HepG2 (cell line): ENCODE measurements around the gene B3GALT5. TPM values are rescaled to one million over a fixed set of nuclear protein-coding genes. Genes with fewer than 3 reads are reported as not detected.

Experiments used
- ATAC-seq: fragments of 200-7000 bp; cut with Tn5 transposase; 3 replicates; pipeline ENCODE4 v1.9.1; 2020; ENCODE audit warnings: mild to moderate bottlenecking, moderate library complexity
- BruUV-seq: library from RNA; stranded (reverse); fragments of 400-500 nt; replicated peaks from 2 replicates; lab custom pipeline; 2021; lab: Mats Ljungman, UMichigan
- CTCF ChIA-PET: fragments of 300-600 bp; formaldehyde crosslinking; extraction: SDS; loops from one replicate; lab custom pipeline; 2021; ENCODE audit warnings: low total read pairs, inconsistent platforms, low intra/inter-chr PET ratio; lab: Yijun Ruan, JAX
- POLR2A ChIA-PET: fragments of 350-600 bp; sonication (Branson Sonifier 250); formaldehyde crosslinking; loops from one replicate; lab custom pipeline; 2020; ENCODE audit warnings: antibody characterized with exemption, inconsistent platforms; lab: Yijun Ruan, JAX
- DNase-seq: peaks from one replicate; pipeline ENCODE4 v3.0.0-alpha.2; 2015; ENCODE audit warnings: low spot score
- FAIRE-seq: peaks from 3 replicates; lab custom pipeline; 2011; peaks lifted over from hg19 to GRCh38; lab: Jason Lieb, UNC
- H2AFZ ChIP-seq: one replicate; pipeline ENCODE4 v1.6.1; 2011; ENCODE audit warnings: low read length, inconsistent platforms
- H3K27ac ChIP-seq: fragments of 300-600 bp; 3 replicates; pipeline ENCODE4 v1.8.0; 2011; ENCODE audit warnings: mixed run types, mild to moderate bottlenecking, mixed read lengths, low read length, inconsistent platforms; ENCODE audit not compliant: insufficient read depth; ENCODE audit errors: extremely low read length
- H3K27me3 ChIP-seq, 2 experiments: fragments of 200-600 bp in 1 of 2; 2 replicates in 1 of 2; 3 replicates in 1 of 2; pipeline versions ENCODE4 v1.6.0 to v1.8.0; 2011; ENCODE audit warnings: low read length in 2 of 2, mild to moderate bottlenecking in 2 of 2, moderate library complexity in 2 of 2, inconsistent platforms in 1 of 2; ENCODE audit not compliant: insufficient read depth in 2 of 2, control insufficient read depth in 1 of 2
- H3K36me3 ChIP-seq, 2 experiments: fragments of 200-600 bp in 1 of 2; replicated peaks in 1 of 2; 2 replicates in 1 of 2; 3 replicates in 1 of 2; pipeline versions ENCODE4 v1.5.1 to v1.8.0; 2011; ENCODE audit warnings: low read length in 2 of 2, inconsistent platforms in 1 of 2; ENCODE audit not compliant: insufficient read depth in 2 of 2, control insufficient read depth in 1 of 2
- H3K4me1 ChIP-seq: 2 replicates; pipeline ENCODE4 v1.5.1; 2012; ENCODE audit warnings: low read length, inconsistent platforms; ENCODE audit not compliant: insufficient read depth
- H3K4me2 ChIP-seq: 2 replicates; pipeline ENCODE4 v1.6.0; 2011; ENCODE audit warnings: low read depth, low read length, inconsistent platforms
- H3K4me3 ChIP-seq, 3 experiments: fragments of 200-600 bp in 1 of 3; sonication (generic), shearing (Covaris generic) in 1 of 3; replicated peaks in 1 of 3; 2 replicates each; pipeline ENCODE4 v1.5.1; 2011 to 2016; ENCODE audit warnings: low read length in 3 of 3, inconsistent platforms in 2 of 3, low read depth in 2 of 3, mild to moderate bottlenecking in 2 of 3, control low read depth in 1 of 3, mixed read lengths in 1 of 3; ENCODE audit not compliant: insufficient read depth in 1 of 3
- H3K79me2 ChIP-seq: one replicate; pipeline ENCODE4 v1.6.1; 2011; ENCODE audit warnings: low read length, inconsistent platforms; ENCODE audit not compliant: insufficient read depth
- H3K9ac ChIP-seq: 2 replicates; pipeline ENCODE4 v1.6.0; 2011; ENCODE audit warnings: mild to moderate bottlenecking, low read depth, low read length, inconsistent platforms; ENCODE audit not compliant: insufficient read depth
- H3K9me3 ChIP-seq: 2 replicates; pipeline ENCODE4 v1.5.1; 2012; ENCODE audit warnings: mild to moderate bottlenecking, low read length
- H4K20me1 ChIP-seq: 2 replicates; pipeline ENCODE4 v1.6.0; 2011; ENCODE audit warnings: inconsistent platforms, mild to moderate bottlenecking, low read length, moderate library complexity; ENCODE audit not compliant: insufficient read depth
- HMG20B ChIP-seq: conservative IDR thresholded peaks from 2 replicates; pipeline ENCODE4 v1.6.1; 2016; ENCODE audit warnings: missing genetic modification reagents, missing compliant biosample characterization
- NFE2 ChIP-seq: sonication (generic); formaldehyde crosslinking; IDR thresholded peaks from 2 replicates; pipeline ENCODE4 v1.4.0; 2020; ENCODE audit warnings: missing genetic modification reagents
- NFE2L2 ChIP-seq: fragments of 150-350 bp; IDR thresholded peaks from 2 replicates; pipeline ENCODE4 v1.6.1; 2014; ENCODE audit warnings: low read length
- SMAD9 ChIP-seq: sonication (generic); formaldehyde crosslinking; IDR thresholded peaks from 2 replicates; pipeline ENCODE4 v1.5.1; 2020; ENCODE audit warnings: mild to moderate bottlenecking, missing genetic modification reagents
- SRF ChIP-seq: IDR thresholded peaks from 2 replicates; pipeline ENCODE4 v1.6.1; 2011; ENCODE audit warnings: mild to moderate bottlenecking, low read depth, low read length, moderate library complexity
- THYN1 ChIP-seq: sonication (generic); formaldehyde crosslinking; IDR thresholded peaks from 2 replicates; pipeline ENCODE4 v1.8.1; 2023; ENCODE audit warnings: low read depth, mild to moderate bottlenecking, moderate library complexity, missing genetic modification reagents, borderline replicate concordance
- ZBTB1 ChIP-seq: sonication (generic); formaldehyde crosslinking; IDR thresholded peaks from 2 replicates; pipeline ENCODE4 v1.4.0; 2020; ENCODE audit warnings: missing genetic modification reagents, borderline replicate concordance
- ZBTB26 ChIP-seq: IDR thresholded peaks from 2 replicates; pipeline ENCODE4 v1.6.1; 2016; ENCODE audit warnings: missing compliant biosample characterization, missing genetic modification reagents, borderline replicate concordance
- ZFP36L1 ChIP-seq: sonication (generic); formaldehyde crosslinking; IDR thresholded peaks from 2 replicates; pipeline ENCODE4 v1.8.0; 2022; ENCODE audit warnings: mild to moderate bottlenecking, missing genetic modification reagents, moderate library complexity
- ZNF614 ChIP-seq: IDR thresholded peaks from 2 replicates; pipeline ENCODE4 v1.6.1; 2018; ENCODE audit warnings: missing biosample characterization, missing genetic modification reagents, inconsistent platforms, borderline replicate concordance
- ZNF749 ChIP-seq: sonication (generic); formaldehyde crosslinking; IDR thresholded peaks from 2 replicates; pipeline ENCODE4 v1.8.0; 2022; ENCODE audit warnings: mild to moderate bottlenecking, missing genetic modification reagents, moderate library complexity, borderline replicate concordance
- ZNF790 ChIP-seq: sonication (generic); formaldehyde crosslinking; IDR thresholded peaks from 2 replicates; pipeline ENCODE4 v1.8.0; 2022; ENCODE audit warnings: missing genetic modification reagents, mild to moderate bottlenecking, borderline replicate concordance
- WGBS: methylation state at CpG from one replicate; pipeline ENCODE4 v1.1.6; 2017; ENCODE audit warnings: low lambda C conversion rate; 5-methylcytosine and 5-hydroxymethylcytosine counted together
- in situ Hi-C: cut with HindIII; loops from 2 replicates; pipeline ENCODE4 v1.10.0; 2017; ENCODE audit warnings: low pct_unique_long_range_greater_than_20kb; ENCODE audit not compliant: extremely low pct_ligation_motif_present
- intact Hi-C: fragments of 100-400 bp; cut with micrococcal nuclease; formaldehyde crosslinking; loops from one replicate; pipeline ENCODE4 v1.10.0; 2022; ENCODE audit not compliant: unreplicated experiment
- polyA plus RNA-seq, 8 experiments: library from polyadenylated mRNA; depleted of rRNA in 3 of 8; stranded (reverse) in 7 of 8; unstranded in 1 of 8; fragments of >200 nt; fragmentation: Illumina TruSeq in 4 of 8; extraction: Trizol in 4 of 8; gene quantifications; 2 replicates each; pipeline versions ENCODE4 v1.2.1 to v1.2.3, GENCODE V29; 2011 to 2016; ENCODE audit warnings: low read depth in 4 of 8, missing spikeins in 1 of 8, mixed read lengths in 1 of 8; ENCODE audit not compliant: insufficient read depth in 1 of 8
- total RNA-seq, 5 experiments: library from RNA; depleted of rRNA; stranded (reverse); fragments of >200 nt; fragmentation: Illumina TruSeq; extraction: Trizol; gene quantifications; 2 replicates each; pipeline ENCODE4 v1.2.3, GENCODE V29; 2016; ENCODE audit warnings: low read depth in 1 of 5
- TF ChIP-seq, protein P1 (sequence below): sonication (generic); formaldehyde crosslinking; IDR thresholded peaks from 2 replicates; pipeline ENCODE4 v1.5.0; 2020; ENCODE audit warnings: missing genetic modification reagents
- TF ChIP-seq, protein P2 (sequence below): sonication (generic); formaldehyde crosslinking; conservative IDR thresholded peaks from 2 replicates; pipeline ENCODE4 v1.8.1; 2023; ENCODE audit warnings: missing genetic modification reagents
- TF ChIP-seq, protein P3 (sequence below): sonication (generic); formaldehyde crosslinking; IDR thresholded peaks from 2 replicates; pipeline ENCODE4 v1.8.0; 2023; ENCODE audit warnings: mild to moderate bottlenecking, missing genetic modification reagents

The B3GALT5 gene
- total and polyA plus RNA-seq, 2 of the 13 experiments (the other 11 are each of a cell fraction or from before 2014, with no cell fraction given): 0.02 to 0.03 TPM

GRCh38 chr21:39628385-39628784 is 15.6 kb downstream of the B3GALT5 start (continued):
- TF ChIP-seq ZFP36L1 (no peak), ZBTB26 (no peak), THYN1 (CRISPR knock-in tag) (no peak), SMAD9 (CRISPR knock-in tag) (no peak), ZNF749 (CRISPR knock-in tag) (no peak), HMG20B (no peak), NFE2L2 (no peak)
- TF ChIP-seq, protein P1, sequence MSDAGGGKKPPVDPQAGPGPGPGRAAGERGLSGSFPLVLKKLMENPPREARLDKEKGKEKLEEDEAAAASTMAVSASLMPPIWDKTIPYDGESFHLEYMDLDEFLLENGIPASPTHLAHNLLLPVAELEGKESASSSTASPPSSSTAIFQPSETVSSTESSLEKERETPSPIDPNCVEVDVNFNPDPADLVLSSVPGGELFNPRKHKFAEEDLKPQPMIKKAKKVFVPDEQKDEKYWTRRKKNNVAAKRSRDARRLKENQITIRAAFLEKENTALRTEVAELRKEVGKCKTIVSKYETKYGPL (CRISPR knock-in tag): no peak

DNA sequence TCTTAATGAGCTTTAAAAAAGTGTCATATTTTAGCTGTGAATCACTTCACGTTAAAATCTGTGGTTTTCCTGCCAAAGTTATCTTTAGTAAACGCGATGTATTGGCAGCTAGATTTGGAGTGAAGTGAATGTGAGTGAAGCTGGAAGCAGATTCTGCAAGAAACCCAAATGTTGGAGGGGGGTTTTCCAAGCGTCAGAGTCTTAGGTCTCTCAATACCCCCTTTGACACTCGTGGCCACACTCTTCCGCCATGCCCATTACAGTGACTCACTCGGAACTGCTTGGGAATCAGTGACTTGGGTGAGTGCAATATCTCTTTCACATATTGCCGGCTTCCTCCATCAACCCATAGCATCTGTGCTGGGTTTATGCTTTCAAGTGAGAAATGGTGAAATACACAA is 17.5 kb downstream of the B3GALT5 start:
- H3K79me2 ChIP-seq: no peaks in the 10 kb centered on the region
- ChIA-PET POLR2A (no interaction called here), CTCF (no interaction called here)
- in situ Hi-C loops (no loop called here), intact Hi-C loops (no loop called here)
- no peaks in the 10 kb centered on the region for H4K20me1 ChIP-seq
- DNase-seq: no peak
- H3K36me3 ChIP-seq: no peaks in the 10 kb centered on the region
- BruUV-seq: no TSS peak
- H3K27ac ChIP-seq: no peak overlapping the region
- H3K4me2 ChIP-seq: no peak overlapping the region
- H3K4me3 ChIP-seq: no peak overlapping the region
- H2AFZ ChIP-seq: no peak overlapping the region
- H3K27me3 ChIP-seq: peaks cover 0 to 3% of the 10 kb centered on the region in 2 experiments; a peak in 1 of 5 replicates
- H3K9me3 ChIP-seq: no peaks in the 10 kb centered on the region
- no peaks in the 10 kb centered on the region for H3K4me1 ChIP-seq
- H3K9ac ChIP-seq: no peak overlapping the region
- ATAC-seq: no peak
- FAIRE-seq: no peak
- 28% methylated on average over 8 of the region's 8 CpGs for WGBS
- no peak for TF ChIP-seq ZNF790 (CRISPR knock-in tag)
- no peak for TF ChIP-seq SRF
- no peak for TF ChIP-seq ZNF614 (CRISPR knock-in tag)
- TF ChIP-seq, protein P2, sequence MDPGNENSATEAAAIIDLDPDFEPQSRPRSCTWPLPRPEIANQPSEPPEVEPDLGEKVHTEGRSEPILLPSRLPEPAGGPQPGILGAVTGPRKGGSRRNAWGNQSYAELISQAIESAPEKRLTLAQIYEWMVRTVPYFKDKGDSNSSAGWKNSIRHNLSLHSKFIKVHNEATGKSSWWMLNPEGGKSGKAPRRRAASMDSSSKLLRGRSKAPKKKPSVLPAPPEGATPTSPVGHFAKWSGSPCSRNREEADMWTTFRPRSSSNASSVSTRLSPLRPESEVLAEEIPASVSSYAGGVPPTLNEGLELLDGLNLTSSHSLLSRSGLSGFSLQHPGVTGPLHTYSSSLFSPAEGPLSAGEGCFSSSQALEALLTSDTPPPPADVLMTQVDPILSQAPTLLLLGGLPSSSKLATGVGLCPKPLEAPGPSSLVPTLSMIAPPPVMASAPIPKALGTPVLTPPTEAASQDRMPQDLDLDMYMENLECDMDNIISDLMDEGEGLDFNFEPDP (CRISPR knock-in tag): no peak
- no peak for TF ChIP-seq ZBTB1 (CRISPR knock-in tag)
- TF ChIP-seq NFE2 (CRISPR knock-in tag): no peak
- TF ChIP-seq, protein P3, sequence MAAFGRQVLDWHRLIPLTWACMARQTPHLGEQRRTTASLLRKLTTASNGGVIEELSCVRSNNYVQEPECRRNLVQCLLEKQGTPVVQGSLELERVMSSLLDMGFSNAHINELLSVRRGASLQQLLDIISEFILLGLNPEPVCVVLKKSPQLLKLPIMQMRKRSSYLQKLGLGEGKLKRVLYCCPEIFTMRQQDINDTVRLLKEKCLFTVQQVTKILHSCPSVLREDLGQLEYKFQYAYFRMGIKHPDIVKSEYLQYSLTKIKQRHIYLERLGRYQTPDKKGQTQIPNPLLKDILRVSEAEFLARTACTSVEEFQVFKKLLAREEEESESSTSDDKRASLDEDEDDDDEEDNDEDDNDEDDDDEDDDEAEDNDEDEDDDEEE (CRISPR knock-in tag): no peak
